HCT116 (cell line): ENCODE measurements around the gene MEDAG.

ENCODE experiments used
- EGR1 ChIP-seq: IDR thresholded peaks from 2 replicates; pipeline ENCODE4 v1.6.1; 2012; ENCODE audit warnings: low read depth
- ELF1 ChIP-seq: IDR thresholded peaks from 2 replicates; pipeline ENCODE4 v1.6.1; 2012; ENCODE audit warnings: low read depth, borderline replicate concordance
- EZH2 ChIP-seq: fragments of 200-600 bp; sonication (generic); IDR thresholded peaks from 2 replicates; pipeline ENCODE4 v1.6.1; 2017; ENCODE audit warnings: antibody characterized with exemption, mixed run types
- EZH2phosphoT487 ChIP-seq: fragments of 200-600 bp; IDR thresholded peaks from 2 replicates; pipeline ENCODE4 v1.6.1; 2018; ENCODE audit warnings: antibody characterized with exemption, borderline replicate concordance
- JUND ChIP-seq: IDR thresholded peaks from 2 replicates; pipeline ENCODE4 v1.6.1; 2012
- POLR2A ChIP-seq: IDR thresholded peaks from 2 replicates; pipeline ENCODE4 v1.7.0; 2011; ENCODE audit warnings: borderline replicate concordance; ENCODE audit not compliant: insufficient read depth, insufficient read length; ENCODE audit errors: extremely low read depth
- POLR2AphosphoS5 ChIP-seq: IDR thresholded peaks from 2 replicates; pipeline ENCODE4 v1.6.1; 2011; ENCODE audit warnings: mild to moderate bottlenecking, low read depth, low read length, moderate library complexity
- YY1 ChIP-seq: IDR thresholded peaks from 2 replicates; pipeline ENCODE4 v1.6.1; 2011; ENCODE audit warnings: low read length, low read depth, moderate library complexity, mild to moderate bottlenecking; ENCODE audit not compliant: insufficient replicate concordance; ENCODE audit errors: extremely low read depth
- ZNF274 ChIP-seq: fragments of 200-500 bp; sonication (Bioruptor generic); IDR thresholded peaks from 2 replicates; pipeline ENCODE4 v1.6.1; 2014; ENCODE audit warnings: mild to moderate bottlenecking, low read depth, low read length, inconsistent platforms
- TF ChIP-seq, protein P1 (sequence below): IDR thresholded peaks from 2 replicates; pipeline ENCODE4 v1.6.1; 2011; ENCODE audit warnings: mild to moderate bottlenecking, low read length, moderate library complexity; ENCODE audit not compliant: insufficient replicate concordance; ENCODE audit errors: extremely low read depth
- TF ChIP-seq, protein P2 (sequence below), 3 experiments: fragments of 200-600 bp in 1 of 3; sonication (generic) in 1 of 3; IDR thresholded peaks in 2 of 3; conservative IDR thresholded peaks in 1 of 3; 2 replicates each; pipeline ENCODE4 v1.5.1; 2012 to 2017; ENCODE audit warnings: low read depth in 2 of 3, low read length in 2 of 3, antibody characterized with exemption in 1 of 3, borderline replicate concordance in 1 of 3, control low read depth in 1 of 3, mild to moderate bottlenecking in 1 of 3, mixed read lengths in 1 of 3, mixed run types in 1 of 3, moderate library complexity in 1 of 3; ENCODE audit not compliant: insufficient read depth in 1 of 3
- TF ChIP-seq, protein P3 (sequence below): IDR thresholded peaks from 2 replicates; pipeline ENCODE4 v1.6.1; 2012
- TF ChIP-seq, protein P4 (sequence below): IDR thresholded peaks from 2 replicates; pipeline ENCODE4 v1.6.1; 2012; ENCODE audit warnings: low read depth

DNA sequence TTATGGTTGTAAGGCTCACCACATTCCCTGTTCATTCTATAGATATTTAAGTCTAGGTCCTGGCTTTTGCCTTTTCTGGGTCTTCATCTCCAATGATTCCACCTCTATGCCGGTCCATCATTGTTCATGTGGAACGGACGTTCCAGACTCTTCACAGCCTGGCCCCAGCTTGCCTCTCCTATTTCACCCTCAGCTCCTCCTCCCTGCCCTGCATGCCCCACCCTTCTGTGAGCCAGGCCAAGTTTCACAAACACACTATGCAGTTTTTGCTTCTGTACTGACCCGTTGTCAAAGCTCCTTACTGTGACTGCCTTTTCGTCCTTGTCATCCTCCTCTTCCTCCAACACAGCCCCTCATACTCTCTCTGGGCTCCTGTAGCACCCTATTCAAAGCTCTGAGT is 57.7 kb downstream of the MEDAG start:
- TF ChIP-seq POLR2A (no peak), EGR1 (no peak), EZH2 (no peak), POLR2AphosphoS5 (no peak), ELF1 (no peak), JUND (no peak), EZH2phosphoT487 (no peak), YY1 (no peak), ZNF274 (no peak)
- TF ChIP-seq, protein P1, sequence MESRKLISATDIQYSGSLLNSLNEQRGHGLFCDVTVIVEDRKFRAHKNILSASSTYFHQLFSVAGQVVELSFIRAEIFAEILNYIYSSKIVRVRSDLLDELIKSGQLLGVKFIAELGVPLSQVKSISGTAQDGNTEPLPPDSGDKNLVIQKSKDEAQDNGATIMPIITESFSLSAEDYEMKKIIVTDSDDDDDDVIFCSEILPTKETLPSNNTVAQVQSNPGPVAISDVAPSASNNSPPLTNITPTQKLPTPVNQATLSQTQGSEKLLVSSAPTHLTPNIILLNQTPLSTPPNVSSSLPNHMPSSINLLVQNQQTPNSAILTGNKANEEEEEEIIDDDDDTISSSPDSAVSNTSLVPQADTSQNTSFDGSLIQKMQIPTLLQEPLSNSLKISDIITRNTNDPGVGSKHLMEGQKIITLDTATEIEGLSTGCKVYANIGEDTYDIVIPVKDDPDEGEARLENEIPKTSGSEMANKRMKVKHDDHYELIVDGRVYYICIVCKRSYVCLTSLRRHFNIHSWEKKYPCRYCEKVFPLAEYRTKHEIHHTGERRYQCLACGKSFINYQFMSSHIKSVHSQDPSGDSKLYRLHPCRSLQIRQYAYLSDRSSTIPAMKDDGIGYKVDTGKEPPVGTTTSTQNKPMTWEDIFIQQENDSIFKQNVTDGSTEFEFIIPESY: no peak
- TF ChIP-seq, protein P2, sequence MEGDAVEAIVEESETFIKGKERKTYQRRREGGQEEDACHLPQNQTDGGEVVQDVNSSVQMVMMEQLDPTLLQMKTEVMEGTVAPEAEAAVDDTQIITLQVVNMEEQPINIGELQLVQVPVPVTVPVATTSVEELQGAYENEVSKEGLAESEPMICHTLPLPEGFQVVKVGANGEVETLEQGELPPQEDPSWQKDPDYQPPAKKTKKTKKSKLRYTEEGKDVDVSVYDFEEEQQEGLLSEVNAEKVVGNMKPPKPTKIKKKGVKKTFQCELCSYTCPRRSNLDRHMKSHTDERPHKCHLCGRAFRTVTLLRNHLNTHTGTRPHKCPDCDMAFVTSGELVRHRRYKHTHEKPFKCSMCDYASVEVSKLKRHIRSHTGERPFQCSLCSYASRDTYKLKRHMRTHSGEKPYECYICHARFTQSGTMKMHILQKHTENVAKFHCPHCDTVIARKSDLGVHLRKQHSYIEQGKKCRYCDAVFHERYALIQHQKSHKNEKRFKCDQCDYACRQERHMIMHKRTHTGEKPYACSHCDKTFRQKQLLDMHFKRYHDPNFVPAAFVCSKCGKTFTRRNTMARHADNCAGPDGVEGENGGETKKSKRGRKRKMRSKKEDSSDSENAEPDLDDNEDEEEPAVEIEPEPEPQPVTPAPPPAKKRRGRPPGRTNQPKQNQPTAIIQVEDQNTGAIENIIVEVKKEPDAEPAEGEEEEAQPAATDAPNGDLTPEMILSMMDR (IDR thresholded peaks at IDR 0.05 in 2 of 3, conservative IDR thresholded peaks at IDR 0.05 in 1 of 3; ENCODE audit: borderline replicate concordance in 1 of 3, insufficient read depth in 1 of 3, low read depth in 2 of 3, low read length in 2 of 3): no peak
- TF ChIP-seq, protein P3, sequence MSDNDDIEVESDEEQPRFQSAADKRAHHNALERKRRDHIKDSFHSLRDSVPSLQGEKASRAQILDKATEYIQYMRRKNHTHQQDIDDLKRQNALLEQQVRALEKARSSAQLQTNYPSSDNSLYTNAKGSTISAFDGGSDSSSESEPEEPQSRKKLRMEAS: no peak
- TF ChIP-seq, protein P4, sequence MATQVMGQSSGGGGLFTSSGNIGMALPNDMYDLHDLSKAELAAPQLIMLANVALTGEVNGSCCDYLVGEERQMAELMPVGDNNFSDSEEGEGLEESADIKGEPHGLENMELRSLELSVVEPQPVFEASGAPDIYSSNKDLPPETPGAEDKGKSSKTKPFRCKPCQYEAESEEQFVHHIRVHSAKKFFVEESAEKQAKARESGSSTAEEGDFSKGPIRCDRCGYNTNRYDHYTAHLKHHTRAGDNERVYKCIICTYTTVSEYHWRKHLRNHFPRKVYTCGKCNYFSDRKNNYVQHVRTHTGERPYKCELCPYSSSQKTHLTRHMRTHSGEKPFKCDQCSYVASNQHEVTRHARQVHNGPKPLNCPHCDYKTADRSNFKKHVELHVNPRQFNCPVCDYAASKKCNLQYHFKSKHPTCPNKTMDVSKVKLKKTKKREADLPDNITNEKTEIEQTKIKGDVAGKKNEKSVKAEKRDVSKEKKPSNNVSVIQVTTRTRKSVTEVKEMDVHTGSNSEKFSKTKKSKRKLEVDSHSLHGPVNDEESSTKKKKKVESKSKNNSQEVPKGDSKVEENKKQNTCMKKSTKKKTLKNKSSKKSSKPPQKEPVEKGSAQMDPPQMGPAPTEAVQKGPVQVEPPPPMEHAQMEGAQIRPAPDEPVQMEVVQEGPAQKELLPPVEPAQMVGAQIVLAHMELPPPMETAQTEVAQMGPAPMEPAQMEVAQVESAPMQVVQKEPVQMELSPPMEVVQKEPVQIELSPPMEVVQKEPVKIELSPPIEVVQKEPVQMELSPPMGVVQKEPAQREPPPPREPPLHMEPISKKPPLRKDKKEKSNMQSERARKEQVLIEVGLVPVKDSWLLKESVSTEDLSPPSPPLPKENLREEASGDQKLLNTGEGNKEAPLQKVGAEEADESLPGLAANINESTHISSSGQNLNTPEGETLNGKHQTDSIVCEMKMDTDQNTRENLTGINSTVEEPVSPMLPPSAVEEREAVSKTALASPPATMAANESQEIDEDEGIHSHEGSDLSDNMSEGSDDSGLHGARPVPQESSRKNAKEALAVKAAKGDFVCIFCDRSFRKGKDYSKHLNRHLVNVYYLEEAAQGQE: no peak
